Endodermal cell (in vitro differentiated cells): ENCODE measurements around the gene NTRK2. TPM values are rescaled to one million over a fixed set of nuclear protein-coding genes. Genes with fewer than 3 reads are reported as not detected.

ENCODE experiments used
- DNase-seq: peaks from one replicate; pipeline ENCODE4 v3.0.0-alpha.2; 2017
- H3K27ac ChIP-seq: 2 replicates; pipeline ENCODE4 v1.5.1; 2013; ENCODE audit warnings: mild to moderate bottlenecking, low read depth, low read length, moderate library complexity
- H3K27me3 ChIP-seq: 2 replicates; pipeline ENCODE4 v1.6.1; 2013; ENCODE audit warnings: mild to moderate bottlenecking, low read length, moderate library complexity; ENCODE audit not compliant: insufficient read depth, control insufficient read depth, poor library complexity, severe bottlenecking
- H3K36me3 ChIP-seq: 2 replicates; pipeline ENCODE4 v1.7.0; 2013; ENCODE audit warnings: mild to moderate bottlenecking, low read length, moderate library complexity; ENCODE audit not compliant: control insufficient read depth, insufficient read depth
- H3K4me1 ChIP-seq: one replicate; pipeline ENCODE4 v1.7.0; 2013; ENCODE audit warnings: low read length; ENCODE audit not compliant: control insufficient read depth, insufficient read depth
- H3K4me3 ChIP-seq: 2 replicates; pipeline ENCODE4 v1.5.1; 2013; ENCODE audit warnings: mild to moderate bottlenecking, low read length, moderate library complexity
- H3K9ac ChIP-seq: 2 replicates; pipeline ENCODE4 v1.6.1; 2013; ENCODE audit warnings: mild to moderate bottlenecking, low read length, moderate library complexity; ENCODE audit not compliant: poor library complexity, severe bottlenecking; ENCODE audit errors: extremely low read depth
- H3K9me3 ChIP-seq: 2 replicates; pipeline ENCODE4 v1.6.1; 2013; ENCODE audit warnings: mild to moderate bottlenecking, low read length, moderate library complexity; ENCODE audit not compliant: control insufficient read depth
- H3K27ac Mint-ChIP-seq: 2 replicates; pipeline ENCODE4 v1.8.0; 2020; ENCODE audit warnings: mixed read lengths
- H3K27me3 Mint-ChIP-seq: 2 replicates; pipeline ENCODE4 v1.8.0; 2021; ENCODE audit warnings: mild to moderate bottlenecking, mixed read lengths; ENCODE audit not compliant: insufficient read depth
- H3K36me3 Mint-ChIP-seq: 2 replicates; pipeline ENCODE4 v1.8.0; 2020; ENCODE audit warnings: low read depth, mixed read lengths
- H3K4me1 Mint-ChIP-seq: 2 replicates; pipeline ENCODE4 v1.8.0; 2020; ENCODE audit warnings: mixed read lengths
- H3K4me3 Mint-ChIP-seq: 2 replicates; pipeline ENCODE4 v1.8.0; 2020; ENCODE audit warnings: mild to moderate bottlenecking, moderate library complexity, mixed read lengths
- H3K9me3 Mint-ChIP-seq: 2 replicates; pipeline ENCODE4 v1.8.0; 2020; ENCODE audit warnings: mild to moderate bottlenecking, mixed read lengths
- CTCF ChIP-seq: fragments of 200-600 bp; sonication (generic); conservative IDR thresholded peaks from 2 replicates; pipeline ENCODE4 v1.5.0; 2021; ENCODE audit warnings: antibody characterized with exemption, mild to moderate bottlenecking
- WGBS, 2 experiments: methylation state at CpG; one replicate each; pipeline versions ENCODE4 v1.1.5 to v1.1.7; 2013; ENCODE audit warnings: missing lambda C conversion rate in 2 of 2, mixed read lengths in 1 of 2; ENCODE audit not compliant: insufficient coverage in 1 of 2, insufficient read length in 1 of 2; 5-methylcytosine and 5-hydroxymethylcytosine counted together
- total RNA-seq, 2 donors: library from RNA; stranded (reverse); fragmentation: NEBNext Ultra II Directional in 1 of 2; extraction: Animal tissue kit (Norgen Biotek cat#: 25700) in 1 of 2; gene quantifications; 2 replicates in 1 of 2; 3 replicates in 1 of 2; pipeline ENCODE4 v1.2.1, GENCODE V29; 2021

Gene NTRK2
- total RNA-seq, 2 donors from 2014 or later: 0.09 to 0.18 TPM

DNA sequence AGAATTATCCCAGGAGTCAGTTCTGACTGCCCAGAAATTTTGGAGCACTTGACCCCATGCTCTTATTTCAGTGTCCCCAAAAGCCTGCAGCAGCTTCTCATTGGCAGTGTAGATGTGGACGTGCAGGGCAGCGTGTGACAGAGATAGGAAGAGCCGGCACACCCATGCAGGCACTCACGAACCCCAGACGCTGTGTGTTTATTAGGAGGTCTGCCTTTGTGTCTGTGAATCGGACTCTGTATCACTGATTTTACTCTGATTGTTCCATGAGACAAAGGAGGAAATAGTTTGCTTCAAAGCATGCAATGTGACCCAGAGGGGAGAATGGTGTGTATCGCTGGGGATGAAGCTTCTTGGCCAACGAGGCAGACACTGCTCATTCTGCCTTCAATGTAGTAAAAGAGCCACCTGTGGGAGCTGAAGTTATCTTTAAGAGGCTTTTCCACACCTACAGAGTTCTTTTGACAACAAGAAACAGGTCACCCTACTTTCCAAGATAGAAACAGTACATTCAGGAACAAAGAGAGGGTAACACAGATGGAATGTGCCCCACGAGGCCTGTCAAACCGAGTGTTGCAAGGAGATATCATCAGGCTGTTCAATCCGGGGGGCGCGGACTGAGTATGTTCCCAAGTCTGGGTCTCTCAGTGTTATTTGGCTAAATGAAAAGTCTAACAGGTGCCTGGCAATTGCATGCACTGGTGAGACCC is 224.0 kb downstream of the NTRK2 start:
- Histone ChIP-seq H3K27ac (peak overlapping the region; percentile 69), H3K9ac (no peak overlapping the region), H3K27me3 (no peaks in the 10 kb centered on the region), H3K4me1 (peaks cover 3% of the 10 kb centered on the region), H3K36me3 (no peaks in the 10 kb centered on the region), H3K9me3 (no peaks in the 10 kb centered on the region), H3K4me3 (no peak overlapping the region)
- Mint-ChIP-seq H3K36me3 (no peaks in the 10 kb centered on the region), H3K27me3 (no peaks in the 10 kb centered on the region), H3K27ac (no peak overlapping the region), H3K4me3 (no peak overlapping the region), H3K4me1 (peaks cover 8% of the 10 kb centered on the region), H3K9me3 (no peaks in the 10 kb centered on the region)
- no peak for DNase-seq
- WGBS, 2 experiments: 86 to 88% methylated on average over 8 to 13 of the region's 13 CpGs
- no peak for TF ChIP-seq CTCF

DNA sequence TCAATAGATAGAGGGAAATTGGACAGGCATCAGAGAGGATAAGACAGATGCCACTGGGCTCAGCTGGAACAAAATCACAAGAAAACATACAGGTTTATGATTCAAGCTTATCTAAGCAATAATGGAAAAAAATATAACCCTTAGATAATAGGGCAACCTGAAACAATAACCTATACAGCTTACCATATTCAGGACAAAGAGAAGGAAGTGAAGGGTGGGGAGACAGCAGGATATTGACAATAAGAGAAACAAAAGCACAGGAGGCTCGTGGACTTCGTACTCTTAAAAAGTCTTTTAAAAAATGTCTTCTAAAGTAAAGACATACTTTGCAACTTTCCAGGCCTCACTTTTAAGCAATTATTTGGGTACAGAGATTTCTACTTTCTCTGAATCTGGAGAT is 225.3 kb downstream of the NTRK2 start:
- no peak for DNase-seq
- H3K9ac ChIP-seq: no peak overlapping the region
- H3K9me3 ChIP-seq: no peaks in the 10 kb centered on the region
- H3K27ac ChIP-seq: peak overlapping the region; percentile 56
- H3K4me1 ChIP-seq: peaks cover 3% of the 10 kb centered on the region
- no peaks in the 10 kb centered on the region for H3K36me3 ChIP-seq
- Mint-ChIP-seq H3K4me1 (peaks cover 8% of the 10 kb centered on the region), H3K27me3 (no peaks in the 10 kb centered on the region), H3K27ac (no peak overlapping the region), H3K4me3 (no peak overlapping the region), H3K9me3 (no peaks in the 10 kb centered on the region), H3K36me3 (no peaks in the 10 kb centered on the region)
- H3K27me3 ChIP-seq: no peaks in the 10 kb centered on the region
- 53% methylated on average over 2 of the region's 2 CpGs; no CpG with 5 or more reads in 1 of the 2 experiments for WGBS, 2 experiments
- TF ChIP-seq CTCF: no peak
- H3K4me3 ChIP-seq: no peak overlapping the region

GRCh38 chr9:84897362-84898094 is 228.0 kb downstream of the NTRK2 start:
- Mint-ChIP-seq H3K27ac (no peak overlapping the region), H3K9me3 (no peaks in the 10 kb centered on the region), H3K27me3 (no peaks in the 10 kb centered on the region), H3K4me3 (no peak overlapping the region), H3K36me3 (no peaks in the 10 kb centered on the region), H3K4me1 (peaks cover 15% of the 10 kb centered on the region)
- H3K9me3 ChIP-seq: no peaks in the 10 kb centered on the region
- H3K9ac ChIP-seq: no peak overlapping the region
- H3K4me1 ChIP-seq: peaks cover 11% of the 10 kb centered on the region
- DNase-seq: no peak
- H3K4me3 ChIP-seq: no peak overlapping the region
- no peaks in the 10 kb centered on the region for H3K27me3 ChIP-seq
- TF ChIP-seq CTCF: no peak
- 86 to 90% methylated on average over 5 to 7 of the region's 7 CpGs for WGBS, 2 experiments
- H3K27ac ChIP-seq: peak overlapping the region; percentile 71
- H3K36me3 ChIP-seq: no peaks in the 10 kb centered on the region
